GM12872 (cell line): Measurements from ENCODE around the gene CAV1.
A peak's percentile ranks its signal among the peaks of the same experiment; 100 is the strongest.

ENCODE experiments used
- CTCF ChIP-seq: IDR thresholded peaks from 3 replicates; pipeline ENCODE4 v1.5.1; 2011; ENCODE audit warnings: low read depth, mild to moderate bottlenecking, low read length, moderate library complexity; ENCODE audit not compliant: insufficient read depth

CAV1 gene

GRCh38 chr7:116585392-116585791, 60.6 kb downstream of the CAV1 start:
- TF ChIP-seq CTCF, result no peak

- no peak for TF ChIP-seq CTCF
Measured at GRCh38 chr7:116585967-116586366, 61.1 kb downstream of the CAV1 start.

- no peak for TF ChIP-seq CTCF
Measured at GRCh38 chr7:116588225-116588624, 63.4 kb downstream of the CAV1 start.

GRCh38 chr7:116588641-116589594, 64.1 kb downstream of the CAV1 start:
- TF ChIP-seq CTCF, result peak; percentile 36; the same call in 1 of the 3 replicates

- TF ChIP-seq CTCF, result peak; percentile 51; the same call in 2 of the 3 replicates
Measured at GRCh38 chr7:116591202-116592040, 66.6 kb downstream of the CAV1 start.

GRCh38 chr7:116592041-116592355, 67.2 kb downstream of the CAV1 start:
- no peak for TF ChIP-seq CTCF

GRCh38 chr7:116592445-116592844, 67.6 kb downstream of the CAV1 start:
- no peak for TF ChIP-seq CTCF
